Fibroblast of lung (primary cell): Measurements from ENCODE around the gene MSANTD1. TPM values are rescaled to one million over a fixed set of nuclear protein-coding genes. Genes with fewer than 3 reads are reported as not detected.

Experiments
- DNase-seq, 2 donors: peaks; one replicate each; pipeline versions ENCODE4 v3.0.0 to v3.0.0-alpha.2; 2010; ENCODE audit warnings: low read depth in 2 of 2
- H2AFZ ChIP-seq: 2 replicates; pipeline ENCODE4 v1.5.1; 2012; ENCODE audit warnings: low read length, control low read depth, inconsistent platforms
- H3K27ac ChIP-seq: 2 replicates; pipeline ENCODE4 v1.5.1; 2011; ENCODE audit warnings: low read length, control low read depth; ENCODE audit not compliant: insufficient read depth
- H3K27me3 ChIP-seq: 2 replicates; pipeline ENCODE4 v1.5.1; 2011; ENCODE audit warnings: mild to moderate bottlenecking, low read length; ENCODE audit not compliant: control insufficient read depth, insufficient read depth
- H3K36me3 ChIP-seq: 2 replicates; pipeline ENCODE4 v1.5.1; 2011; ENCODE audit warnings: low read length; ENCODE audit not compliant: control insufficient read depth, insufficient read depth
- H3K4me1 ChIP-seq: 2 replicates; pipeline ENCODE4 v1.5.1; 2011; ENCODE audit warnings: low read length; ENCODE audit not compliant: control insufficient read depth, insufficient read depth; ENCODE audit errors: extremely low read depth
- H3K4me2 ChIP-seq: 2 replicates; pipeline ENCODE4 v1.5.1; 2011; ENCODE audit warnings: low read length, control low read depth; ENCODE audit not compliant: insufficient read depth; ENCODE audit errors: extremely low read depth
- H3K4me3 ChIP-seq, 4 experiments: fragments of 200-600 bp in 1 of 4; sonication (generic) in 1 of 4; replicated peaks in 1 of 4; 2 replicates each; pipeline ENCODE4 v1.5.1; 2011 to 2016; ENCODE audit warnings: low read length in 4 of 4, low read depth in 3 of 4, mild to moderate bottlenecking in 3 of 4, control low read depth in 2 of 4, inconsistent platforms in 1 of 4, mixed read lengths in 1 of 4; ENCODE audit not compliant: insufficient read depth in 1 of 4; ENCODE audit errors: control extremely low read depth in 1 of 4
- H3K79me2 ChIP-seq: 2 replicates; pipeline ENCODE4 v1.5.1; 2012; ENCODE audit warnings: mild to moderate bottlenecking, low read length, inconsistent platforms; ENCODE audit not compliant: control insufficient read depth, insufficient read depth
- H3K9ac ChIP-seq: 2 replicates; pipeline ENCODE4 v1.5.1; 2011; ENCODE audit warnings: mild to moderate bottlenecking, low read length, control low read depth; ENCODE audit not compliant: insufficient read depth
- H3K9me3 ChIP-seq: 2 replicates; pipeline ENCODE4 v1.5.1; 2012; ENCODE audit warnings: low read depth, low read length; ENCODE audit not compliant: control insufficient read depth, insufficient read depth
- H4K20me1 ChIP-seq: 2 replicates; pipeline ENCODE4 v1.5.1; 2011; ENCODE audit warnings: low read length; ENCODE audit not compliant: control insufficient read depth, insufficient read depth; ENCODE audit errors: extremely low read depth
- CTCF ChIP-seq, 2 donors: IDR thresholded peaks in 1 of 2; conservative IDR thresholded peaks in 1 of 2; 1 replicate in 1 of 2; 2 replicates in 1 of 2; pipeline ENCODE4 v1.5.1; 2011 to 2012; ENCODE audit warnings: low read length in 2 of 2, control low read depth in 1 of 2, inconsistent platforms in 1 of 2, low read depth in 1 of 2, mild to moderate bottlenecking in 1 of 2
- EZH2 ChIP-seq: IDR thresholded peaks from 2 replicates; pipeline ENCODE4 v1.5.1; 2012; ENCODE audit warnings: low read length, control low read depth, mild to moderate bottlenecking; ENCODE audit errors: missing control alignments
- polyA plus RNA-seq, 2 donors: library from polyadenylated mRNA; depleted of rRNA in 1 of 2; stranded (reverse) in 1 of 2; unstranded in 1 of 2; fragments of >200 nt; gene quantifications; 2 replicates each; pipeline ENCODE4 v1.2.1, GENCODE V29; 2011 to 2012; ENCODE audit warnings: missing spikeins in 1 of 2
- total RNA-seq: library from RNA; depleted of rRNA; stranded (reverse); fragments of >200 nt; gene quantifications from 2 replicates; pipeline ENCODE4 v1.2.1, GENCODE V29; 2014

Gene MSANTD1
- total and polyA plus RNA-seq, 2 donors (not counting 1 experiment from before 2014, with no cell fraction given): 0.50 TPM; not detected in 1

- Histone ChIP-seq H3K27ac (no peak overlapping the region), H3K4me1 (no peaks in the 10 kb centered on the region), H3K79me2 (no peaks in the 10 kb centered on the region), H3K27me3 (no peaks in the 10 kb centered on the region), H3K4me2 (no peak overlapping the region), H3K9me3 (no peaks in the 10 kb centered on the region), H3K36me3 (peaks cover 17% of the 10 kb centered on the region), H2AFZ (no peak overlapping the region), H3K4me3 (no peak overlapping the region), H3K9ac (no peak overlapping the region), H4K20me1 (no peaks in the 10 kb centered on the region)
- DNase-seq: no peak
- TF ChIP-seq EZH2 (no peak), CTCF (conservative IDR thresholded peaks at IDR 0.05 in 1 of 2, IDR thresholded peaks at IDR 0.05 in 1 of 2; ENCODE audit: low read depth in 1 of 2, low read length in 2 of 2) (no peak)
These were observed 28.3 kb upstream of the MSANTD1 start for GRCh38 chr4:3220476-3221183.

GRCh38 chr4:3221184-3221494, 27.8 kb upstream of the MSANTD1 start:
- Histone ChIP-seq H3K27me3 (no peaks in the 10 kb centered on the region), H3K27ac (no peak overlapping the region), H3K79me2 (no peaks in the 10 kb centered on the region), H3K36me3 (peaks cover 17% of the 10 kb centered on the region), H4K20me1 (no peaks in the 10 kb centered on the region), H3K9me3 (no peaks in the 10 kb centered on the region), H2AFZ (no peak overlapping the region), H3K4me2 (no peak overlapping the region), H3K4me1 (no peaks in the 10 kb centered on the region), H3K4me3 (no peak overlapping the region), H3K9ac (no peak overlapping the region)
- DNase-seq: no peak
- TF ChIP-seq EZH2: no peak
- no peak for TF ChIP-seq CTCF (conservative IDR thresholded peaks at IDR 0.05 in 1 of 2, IDR thresholded peaks at IDR 0.05 in 1 of 2; ENCODE audit: low read depth in 1 of 2, low read length in 2 of 2)

GRCh38 chr4:3221996-3222395, 27.0 kb upstream of the MSANTD1 start:
- no peak overlapping the region for H2AFZ ChIP-seq
- no peak for DNase-seq
- no peak overlapping the region for H3K4me2 ChIP-seq
- H4K20me1 ChIP-seq: no peaks in the 10 kb centered on the region
- H3K9ac ChIP-seq: no peak overlapping the region
- no peaks in the 10 kb centered on the region for H3K79me2 ChIP-seq
- H3K4me3 ChIP-seq: no peak overlapping the region
- TF ChIP-seq CTCF (conservative IDR thresholded peaks at IDR 0.05 in 1 of 2, IDR thresholded peaks at IDR 0.05 in 1 of 2; ENCODE audit: low read depth in 1 of 2, low read length in 2 of 2) (no peak), EZH2 (no peak)
- no peaks in the 10 kb centered on the region for H3K9me3 ChIP-seq
- H3K27ac ChIP-seq: no peak overlapping the region
- H3K27me3 ChIP-seq: no peaks in the 10 kb centered on the region
- H3K4me1 ChIP-seq: no peaks in the 10 kb centered on the region
- H3K36me3 ChIP-seq: peaks cover 17% of the 10 kb centered on the region
